Esophagus squamous epithelium (tissue), 4 donors: Measurements from ENCODE around the gene HSPA2.

ENCODE experiments used
- POLR2A ChIP-seq, 4 donors: fragments of 450-650 bp; IDR thresholded peaks; one replicate each; pipeline ENCODE4 v1.6.1; 2017; ENCODE audit warnings: antibody characterized with exemption in 4 of 4, mild to moderate bottlenecking in 4 of 4, moderate library complexity in 3 of 4
- TF ChIP-seq, protein P1 (sequence below), 6 experiments: fragments of 450-650 bp in 4 of 6; fragments of 200-600 bp in 2 of 6; sonication (generic) in 2 of 6; IDR thresholded peaks; one replicate each; pipeline ENCODE4 v1.5.1; 2016 to 2019; ENCODE audit warnings: antibody characterized with exemption in 6 of 6, mild to moderate bottlenecking in 4 of 6, moderate library complexity in 4 of 6

DNA sequence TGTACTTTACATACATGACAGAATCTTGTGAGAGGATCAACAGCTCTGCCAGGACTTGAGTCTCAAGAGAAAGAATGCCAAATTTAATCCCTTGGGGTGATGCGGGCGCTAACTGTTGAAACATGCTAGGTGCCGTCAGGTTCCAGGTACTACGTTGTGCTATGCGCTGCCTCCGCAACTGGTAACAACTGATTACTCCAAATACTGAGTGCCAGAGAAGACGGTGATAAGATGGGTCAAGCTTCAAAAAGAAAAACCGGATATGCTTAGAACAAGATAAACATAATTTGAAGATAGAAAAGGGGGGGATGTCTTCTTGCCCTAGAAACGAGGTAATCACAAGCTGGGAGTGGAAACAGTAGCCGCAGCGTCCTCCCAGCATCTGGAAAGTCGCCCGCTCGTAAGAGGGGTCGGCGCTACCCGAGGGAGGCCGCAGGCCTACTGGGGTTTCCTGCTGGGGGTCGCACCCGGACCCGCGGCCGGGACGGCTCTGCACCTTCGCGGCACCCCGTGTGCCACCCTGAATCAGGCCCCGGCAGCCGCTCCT, 37.6 kb upstream of the HSPA2 start:
- TF ChIP-seq, protein P1, sequence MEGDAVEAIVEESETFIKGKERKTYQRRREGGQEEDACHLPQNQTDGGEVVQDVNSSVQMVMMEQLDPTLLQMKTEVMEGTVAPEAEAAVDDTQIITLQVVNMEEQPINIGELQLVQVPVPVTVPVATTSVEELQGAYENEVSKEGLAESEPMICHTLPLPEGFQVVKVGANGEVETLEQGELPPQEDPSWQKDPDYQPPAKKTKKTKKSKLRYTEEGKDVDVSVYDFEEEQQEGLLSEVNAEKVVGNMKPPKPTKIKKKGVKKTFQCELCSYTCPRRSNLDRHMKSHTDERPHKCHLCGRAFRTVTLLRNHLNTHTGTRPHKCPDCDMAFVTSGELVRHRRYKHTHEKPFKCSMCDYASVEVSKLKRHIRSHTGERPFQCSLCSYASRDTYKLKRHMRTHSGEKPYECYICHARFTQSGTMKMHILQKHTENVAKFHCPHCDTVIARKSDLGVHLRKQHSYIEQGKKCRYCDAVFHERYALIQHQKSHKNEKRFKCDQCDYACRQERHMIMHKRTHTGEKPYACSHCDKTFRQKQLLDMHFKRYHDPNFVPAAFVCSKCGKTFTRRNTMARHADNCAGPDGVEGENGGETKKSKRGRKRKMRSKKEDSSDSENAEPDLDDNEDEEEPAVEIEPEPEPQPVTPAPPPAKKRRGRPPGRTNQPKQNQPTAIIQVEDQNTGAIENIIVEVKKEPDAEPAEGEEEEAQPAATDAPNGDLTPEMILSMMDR (IDR thresholded peaks at IDR 0.05) = no peak
- TF ChIP-seq POLR2A (IDR thresholded peaks at IDR 0.05) = no peak
